ENCODE data around the gene CLEC18C.
"Not testable (repeated sequence)": the region's sequence is repeated elsewhere in the genome, so short reads cannot be mapped to it uniquely, and the experiment has no call there.

GRCh38 chr16:70218586-70218985 is 45.0 kb downstream of the CLEC18C start:
- not testable (repeated sequence) for TF ChIP-seq RCOR1 (IDR thresholded peaks at IDR 0.05; ENCODE audit: low read length); MAX (IDR thresholded peaks at IDR 0.05; ENCODE audit: low read depth); EP300 (IDR thresholded peaks at IDR 0.05; ENCODE audit: borderline replicate concordance in 1 of 2, low read depth in 1 of 2, low read length in 1 of 2); YY1 (IDR thresholded peaks at IDR 0.05; ENCODE audit: low read depth); EZH2phosphoT487 (IDR thresholded peaks at IDR 0.05; ENCODE audit: borderline replicate concordance, low read depth); RAD21 (IDR thresholded peaks at IDR 0.05; ENCODE audit: low read length); POLR2AphosphoS5 (IDR thresholded peaks at IDR 0.05; ENCODE audit: low read depth, low read length); RFX5 (IDR thresholded peaks at IDR 0.05; ENCODE audit: low read length); CHD2 (IDR thresholded peaks at IDR 0.05; ENCODE audit: low read length, partially characterized antibody)

Measured in SK-N-SH (cell line).